Stimulated activated naive B cell treated with anti-CD40 and anti-IgM and Interleukin-4, amounts not matched to agents 10 μg/mL and 1 μg/mL and 100 μg/mL, for 72 hours (primary cell): Measurements from ENCODE around the gene LYRM4.
"Not testable (repeated sequence)": the region's sequence is repeated elsewhere in the genome, so short reads cannot be mapped to it uniquely, and the experiment has no call there.

Source experiments
- ATAC-seq, 2 donors: fragments of 150-1000 bp; cut with Tn5 transposase; replicated peaks; 2 replicates each; pipeline ENCODE4 v1.10.0; 2021; ENCODE audit warnings: moderate library complexity in 1 of 2
- DNase-seq: peaks from one replicate; pipeline ENCODE4 v3.0.0; 2021
- H3K27ac Mint-ChIP-seq: one replicate; pipeline ENCODE4 v1.8.0; 2022; ENCODE audit warnings: mild to moderate bottlenecking, mixed read lengths
- H3K27me3 Mint-ChIP-seq, 2 donors: one replicate each; pipeline ENCODE4 v1.8.0; 2022; ENCODE audit warnings: mixed read lengths in 2 of 2
- H3K36me3 Mint-ChIP-seq, 2 donors: one replicate each; pipeline ENCODE4 v1.8.0; 2022; ENCODE audit warnings: mixed read lengths in 2 of 2, mild to moderate bottlenecking in 1 of 2
- H3K4me1 Mint-ChIP-seq, 2 donors: one replicate each; pipeline ENCODE4 v1.8.0; 2022; ENCODE audit warnings: mixed read lengths in 2 of 2, mild to moderate bottlenecking in 1 of 2
- H3K4me3 Mint-ChIP-seq, 2 donors: one replicate each; pipeline ENCODE4 v1.8.0; 2022; ENCODE audit warnings: mild to moderate bottlenecking in 2 of 2, mixed read lengths in 2 of 2, moderate library complexity in 1 of 2
- H3K9me3 Mint-ChIP-seq, 2 donors: one replicate each; pipeline ENCODE4 v1.8.0; 2022; ENCODE audit warnings: mixed read lengths in 2 of 2, mild to moderate bottlenecking in 1 of 2

The LYRM4 gene

GRCh38 chr6:5123296-5124143 lies 137.2 kb downstream of the LYRM4 start:
- H3K27me3 Mint-ChIP-seq: no peaks in the 10 kb centered on the region
- no peak for DNase-seq
- peaks cover under 1 to 2% of the 10 kb centered on the region in 2 donors for H3K4me1 Mint-ChIP-seq
- peaks cover 12 to 28% of the 10 kb centered on the region in 2 donors for H3K36me3 Mint-ChIP-seq
- no peak for ATAC-seq
- H3K4me3 Mint-ChIP-seq: no peak overlapping the region
- no peak overlapping the region for H3K27ac Mint-ChIP-seq
- H3K9me3 Mint-ChIP-seq: no peaks in the 10 kb centered on the region

DNA sequence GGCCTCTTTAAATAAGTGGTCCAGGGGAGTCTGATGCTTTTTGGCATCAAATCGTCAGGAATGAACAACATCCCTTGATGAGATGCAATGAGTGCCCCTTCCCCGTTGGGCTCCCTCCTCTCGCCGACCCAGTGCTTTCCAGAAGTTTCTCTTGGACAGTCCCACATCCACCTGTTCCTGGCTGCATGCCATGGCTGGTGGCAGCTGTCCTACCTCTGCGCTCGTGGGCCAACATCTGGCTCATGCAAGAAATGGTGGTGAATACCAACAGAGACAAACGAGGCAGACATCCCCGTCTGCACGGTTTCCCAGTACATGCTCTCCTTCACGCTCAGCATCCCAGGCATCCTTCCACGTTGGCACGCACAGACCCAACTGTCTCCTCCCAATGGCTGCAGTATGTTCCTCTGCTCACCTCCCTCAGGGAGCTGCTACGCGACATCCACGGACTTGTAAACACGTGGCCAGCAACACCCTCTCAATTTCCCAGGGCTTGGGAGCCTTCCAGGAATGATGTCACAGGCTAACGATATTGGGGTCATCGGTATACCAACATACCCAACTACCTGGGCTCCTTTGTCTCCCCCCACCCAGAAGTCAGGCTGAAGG lies 138.1 kb downstream of the LYRM4 start:
- Mint-ChIP-seq H3K9me3 (no peaks in the 10 kb centered on the region), H3K27me3 (no peaks in the 10 kb centered on the region), H3K27ac (no peak overlapping the region), H3K4me3 (no peak overlapping the region), H3K36me3 (peaks cover 14 to 31% of the 10 kb centered on the region in 2 donors), H3K4me1 (no peaks in the 10 kb centered on the region)
- DNase-seq (no peak), ATAC-seq (no peak)

DNA sequence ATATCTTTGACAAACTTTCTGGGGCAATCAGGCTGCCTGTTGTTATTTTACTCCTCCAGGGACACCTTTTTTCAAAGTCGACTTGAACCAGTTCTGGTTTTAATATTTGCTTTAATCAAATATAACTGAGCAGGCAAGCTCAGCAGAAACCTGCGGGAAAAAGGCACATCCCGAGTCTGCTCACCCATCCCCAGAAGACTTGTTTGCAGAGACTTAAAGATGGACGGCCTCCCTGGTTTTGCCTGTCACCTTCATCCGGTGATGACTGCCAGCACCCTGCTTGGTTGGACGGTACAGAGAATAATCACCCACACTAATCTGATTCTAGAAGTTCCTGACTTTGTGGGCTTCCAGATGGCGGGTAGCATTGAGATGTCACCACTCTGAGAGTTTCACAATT lies 138.8 kb downstream of the LYRM4 start:
- no peak overlapping the region for H3K27ac Mint-ChIP-seq
- no peak overlapping the region for H3K4me3 Mint-ChIP-seq
- DNase-seq (no peak), ATAC-seq (no peak)
- H3K9me3 Mint-ChIP-seq: no peaks in the 10 kb centered on the region
- H3K27me3 Mint-ChIP-seq: no peaks in the 10 kb centered on the region
- H3K4me1 Mint-ChIP-seq: no peaks in the 10 kb centered on the region
- H3K36me3 Mint-ChIP-seq: peaks cover 14 to 37% of the 10 kb centered on the region in 2 donors

DNA sequence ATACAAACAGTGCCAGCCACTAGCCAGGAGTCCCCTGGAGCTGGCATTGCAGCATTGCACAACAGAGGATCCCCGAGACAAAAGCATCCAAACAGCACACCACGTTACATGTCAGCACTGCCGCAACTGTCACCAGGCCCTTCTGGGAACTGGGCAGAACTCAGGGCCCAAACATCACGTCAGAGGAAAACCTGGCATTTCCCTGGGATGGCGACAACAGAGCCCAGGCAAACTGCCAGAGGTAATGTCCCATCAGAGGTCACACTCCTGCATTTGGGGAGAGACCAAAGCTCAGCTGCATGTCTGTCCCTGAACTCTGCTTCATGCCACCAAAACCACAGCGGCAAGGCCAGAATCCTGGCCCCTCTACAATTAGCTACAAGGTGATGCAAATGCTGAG lies 139.3 kb downstream of the LYRM4 start:
- Mint-ChIP-seq H3K9me3 (no peaks in the 10 kb centered on the region), H3K4me1 (no peaks in the 10 kb centered on the region), H3K27me3 (no peaks in the 10 kb centered on the region), H3K36me3 (peaks cover 14 to 35% of the 10 kb centered on the region in 2 donors), H3K4me3 (no peak overlapping the region), H3K27ac (no peak overlapping the region)
- no peak for ATAC-seq
- DNase-seq: no peak

DNA sequence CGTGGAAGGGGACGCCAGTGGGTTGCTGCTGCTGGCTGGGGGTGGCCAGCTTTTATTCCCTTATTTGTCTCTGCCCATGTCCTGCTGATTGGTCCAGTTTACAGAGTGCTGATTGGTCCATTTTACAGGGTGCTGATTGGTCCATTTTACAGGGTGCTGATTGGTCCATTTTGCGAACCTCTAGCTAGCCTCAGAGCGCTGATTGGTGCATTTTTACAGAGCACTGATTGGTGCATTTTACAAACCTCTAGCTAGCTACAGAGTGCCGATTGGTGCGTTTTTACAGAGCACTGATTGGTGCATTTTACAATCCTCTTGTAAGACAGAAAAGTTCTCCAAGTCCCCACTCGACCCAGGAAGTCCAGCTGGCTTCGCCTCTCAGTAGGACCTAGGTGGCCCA lies 140.2 kb downstream of the LYRM4 start:
- not testable (repeated sequence) for H3K4me1 Mint-ChIP-seq, H3K9me3 Mint-ChIP-seq, ATAC-seq, H3K4me3 Mint-ChIP-seq, H3K27ac Mint-ChIP-seq, H3K27me3 Mint-ChIP-seq, DNase-seq
- peaks cover 14 to 35% of the 10 kb centered on the region in 2 donors for H3K36me3 Mint-ChIP-seq

DNA sequence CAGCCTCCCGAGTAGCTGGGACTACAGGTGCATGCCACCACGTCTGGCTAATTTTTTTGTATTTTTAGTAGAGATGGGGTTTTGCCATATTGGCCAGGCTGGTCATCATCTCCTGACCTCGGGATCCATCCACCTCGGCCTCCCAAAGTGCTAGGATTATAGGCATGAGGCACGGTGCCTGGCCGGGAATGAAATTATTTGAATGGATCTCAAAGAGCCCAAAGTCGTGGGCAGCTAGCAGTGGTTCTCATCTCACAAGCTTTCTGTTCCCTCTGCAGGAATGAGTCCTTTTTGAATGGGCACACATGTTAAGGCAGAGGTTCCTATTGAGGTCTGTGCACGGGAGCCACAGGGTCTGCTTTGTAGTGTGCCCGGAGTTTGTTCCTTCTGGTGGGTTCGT lies 140.7 kb downstream of the LYRM4 start:
- H3K9me3 Mint-ChIP-seq: no peaks in the 10 kb centered on the region
- no peak overlapping the region for H3K4me3 Mint-ChIP-seq
- no peak overlapping the region for H3K27ac Mint-ChIP-seq
- no peaks in the 10 kb centered on the region for H3K4me1 Mint-ChIP-seq
- H3K36me3 Mint-ChIP-seq: peaks cover 12 to 31% of the 10 kb centered on the region in 2 donors
- DNase-seq: no peak
- H3K27me3 Mint-ChIP-seq: no peaks in the 10 kb centered on the region
- ATAC-seq: no peak

DNA sequence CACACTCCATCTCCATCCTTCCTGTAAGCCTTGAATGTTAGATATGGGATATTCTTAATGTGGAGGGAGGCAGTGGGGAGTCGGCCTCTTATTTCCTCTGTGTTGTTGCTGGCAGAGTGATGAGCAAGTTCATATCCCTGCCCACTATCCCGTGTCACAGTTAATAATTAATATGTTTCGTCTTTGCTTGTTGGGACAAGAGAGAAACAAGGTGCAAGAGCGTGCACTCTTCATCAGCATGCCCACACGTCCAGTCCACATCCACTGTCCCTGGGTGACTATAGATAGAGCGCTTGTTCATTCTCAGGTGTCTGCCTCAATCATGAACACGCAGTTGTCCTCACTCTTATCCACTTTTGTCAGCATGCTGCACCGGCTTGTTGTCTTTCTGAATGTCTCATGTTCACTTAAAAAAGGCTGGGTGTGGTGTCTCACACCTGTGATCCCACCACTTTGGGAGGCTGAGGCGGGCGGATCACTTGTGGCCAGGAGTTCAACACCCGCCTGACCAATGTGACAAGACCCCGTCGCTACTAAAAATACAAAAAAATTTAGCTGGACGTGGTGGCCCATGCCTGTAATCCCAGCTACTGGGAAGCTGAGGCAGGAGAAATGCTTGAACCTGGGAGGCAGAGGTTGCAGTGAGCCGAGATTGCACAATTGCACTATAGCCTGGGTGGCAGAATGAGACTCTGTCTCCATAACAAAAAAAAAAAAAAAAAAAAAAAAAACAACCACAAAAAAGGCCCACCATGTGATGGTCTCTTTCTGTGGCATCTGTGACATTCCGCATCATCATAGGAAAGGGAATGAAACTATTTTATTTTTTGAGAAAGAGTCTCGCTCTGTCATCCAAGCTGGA lies 141.4 kb downstream of the LYRM4 start:
- Mint-ChIP-seq H3K36me3 (peaks cover 11 to 28% of the 10 kb centered on the region in 2 donors), H3K27me3 (no peaks in the 10 kb centered on the region), H3K4me1 (no peaks in the 10 kb centered on the region), H3K9me3 (no peaks in the 10 kb centered on the region), H3K4me3 (no peak overlapping the region), H3K27ac (no peak overlapping the region)
- ATAC-seq (no peak), DNase-seq (no peak)

DNA sequence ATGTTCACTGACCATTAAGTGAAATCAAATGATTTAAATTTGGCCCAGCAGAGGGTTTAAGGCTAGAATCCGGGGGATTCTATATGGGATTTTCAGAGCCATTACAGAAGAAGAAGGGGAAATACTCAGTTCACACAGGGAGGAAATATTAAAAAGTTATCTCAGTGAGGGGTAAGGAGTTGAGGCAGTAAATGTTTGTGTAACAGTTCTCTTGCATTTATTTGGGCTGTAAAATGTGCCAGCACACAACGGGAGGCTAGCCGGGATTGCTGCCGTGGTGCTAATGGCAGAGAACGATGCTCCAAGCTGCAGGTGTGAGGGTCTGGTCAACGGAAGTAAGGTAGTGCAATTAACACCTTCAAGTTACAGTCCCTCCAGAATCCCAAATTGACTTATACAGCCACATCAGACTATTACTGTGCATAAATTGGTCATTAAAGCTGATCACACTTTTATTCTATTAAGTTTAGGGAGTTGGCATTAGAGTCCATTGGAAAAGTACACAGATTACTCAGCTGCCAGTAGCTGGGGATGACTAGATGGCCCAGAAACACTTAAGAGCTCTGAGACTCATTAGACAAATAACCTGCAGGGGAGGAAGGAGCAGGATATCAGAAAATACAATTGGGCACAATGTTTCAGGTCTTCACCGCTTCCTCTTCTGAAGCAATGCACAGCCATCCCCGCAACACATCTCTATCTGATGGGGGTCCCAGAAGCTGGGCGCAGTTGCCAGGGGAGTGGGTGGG lies 144.3 kb downstream of the LYRM4 start:
- H3K4me3 Mint-ChIP-seq: no peak overlapping the region
- H3K9me3 Mint-ChIP-seq: no peaks in the 10 kb centered on the region
- ATAC-seq (no peak), DNase-seq (no peak)
- peaks cover 15 to 43% of the 10 kb centered on the region in 2 donors for H3K36me3 Mint-ChIP-seq
- H3K4me1 Mint-ChIP-seq: peaks cover 0 to 5% of the 10 kb centered on the region in 2 donors
- no peak overlapping the region for H3K27ac Mint-ChIP-seq
- no peaks in the 10 kb centered on the region for H3K27me3 Mint-ChIP-seq

DNA sequence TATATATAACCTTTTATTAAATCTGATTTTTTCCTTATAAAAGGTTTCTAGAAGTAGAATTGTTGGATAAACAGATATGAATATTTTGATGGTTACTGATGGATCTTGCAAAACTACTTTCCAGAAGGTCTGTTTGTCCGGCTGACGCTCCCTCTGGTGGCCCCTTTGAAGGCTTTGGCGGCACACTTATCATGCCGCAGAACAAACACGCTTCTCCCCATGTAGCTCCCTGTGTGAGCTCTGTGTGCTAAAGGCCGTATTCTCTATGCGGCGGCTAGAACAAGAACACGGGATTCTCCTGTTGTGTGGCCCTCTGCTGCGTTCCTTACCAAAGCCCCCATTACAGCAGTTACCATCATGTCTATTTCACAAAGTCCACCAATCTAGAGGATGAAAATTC lies 145.6 kb downstream of the LYRM4 start:
- Mint-ChIP-seq H3K9me3 (no peaks in the 10 kb centered on the region), H3K36me3 (peaks cover 17 to 49% of the 10 kb centered on the region in 2 donors)
- DNase-seq: no peak

GRCh38 chr6:5113096-5113495 lies 147.7 kb downstream of the LYRM4 start:
- peaks cover 17 to 58% of the 10 kb centered on the region in 2 donors for H3K36me3 Mint-ChIP-seq
- peaks cover 0 to 5% of the 10 kb centered on the region in 2 donors for H3K4me1 Mint-ChIP-seq
- no peak for DNase-seq
- H3K27ac Mint-ChIP-seq: no peak overlapping the region
- no peaks in the 10 kb centered on the region for H3K9me3 Mint-ChIP-seq
- no peaks in the 10 kb centered on the region for H3K27me3 Mint-ChIP-seq
- no peak overlapping the region for H3K4me3 Mint-ChIP-seq
- no peak for ATAC-seq

More for the DNA sequence above, 145.6 kb downstream of the LYRM4 start:
- Mint-ChIP-seq H3K4me1 (peaks cover 0 to 5% of the 10 kb centered on the region in 2 donors), H3K4me3 (no peak overlapping the region), H3K27me3 (no peaks in the 10 kb centered on the region), H3K27ac (no peak overlapping the region)
- ATAC-seq: no peak

DNA sequence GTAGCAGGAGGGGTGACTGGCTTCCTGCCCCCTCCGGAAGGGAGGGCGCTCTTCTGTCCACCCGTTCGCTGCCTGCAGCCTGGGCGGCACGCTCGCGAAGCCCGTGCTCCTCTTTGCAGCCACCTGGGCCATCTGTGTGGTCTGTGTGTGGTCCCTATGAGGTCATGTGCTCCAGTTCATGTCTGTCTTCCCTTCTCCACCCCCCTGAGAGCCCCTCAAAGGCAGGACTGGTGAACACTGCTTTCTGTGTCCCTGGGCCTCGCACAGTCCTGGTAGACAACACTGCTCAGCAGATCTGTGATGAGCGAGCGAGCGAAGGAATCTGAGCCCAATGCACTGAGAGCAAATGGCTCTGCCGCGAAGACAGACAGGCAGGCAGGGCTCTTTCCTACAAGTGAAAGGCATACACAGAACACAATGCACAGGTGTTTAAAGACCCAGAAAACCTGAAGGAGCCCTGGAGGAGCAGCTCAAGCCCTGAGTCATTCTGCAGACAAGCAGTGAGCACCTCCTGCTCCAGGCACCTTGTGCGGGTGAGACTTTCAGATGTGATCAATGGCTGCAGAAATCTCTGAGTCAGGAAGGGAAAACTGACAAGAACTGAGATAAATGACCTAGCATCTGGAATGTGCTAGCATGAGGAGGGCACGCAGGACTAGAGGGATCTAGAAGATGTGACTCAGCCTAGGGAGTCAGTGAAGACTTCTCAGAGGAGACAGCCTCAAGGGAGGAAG lies 148.5 kb downstream of the LYRM4 start:
- Mint-ChIP-seq H3K27ac (no peak overlapping the region), H3K4me1 (peaks cover 0 to 5% of the 10 kb centered on the region in 2 donors), H3K36me3 (peaks cover 17 to 53% of the 10 kb centered on the region in 2 donors), H3K27me3 (no peaks in the 10 kb centered on the region), H3K9me3 (no peaks in the 10 kb centered on the region), H3K4me3 (no peak overlapping the region)
- ATAC-seq (no peak), DNase-seq (no peak)

GRCh38 chr6:5111626-5112025 lies 149.1 kb downstream of the LYRM4 start:
- H3K4me1 Mint-ChIP-seq: peaks cover 0 to 5% of the 10 kb centered on the region in 2 donors
- ATAC-seq (no peak), DNase-seq (no peak)
- H3K9me3 Mint-ChIP-seq: no peaks in the 10 kb centered on the region
- H3K36me3 Mint-ChIP-seq: peaks cover 17 to 55% of the 10 kb centered on the region in 2 donors
- no peak overlapping the region for H3K4me3 Mint-ChIP-seq
- no peaks in the 10 kb centered on the region for H3K27me3 Mint-ChIP-seq
- H3K27ac Mint-ChIP-seq: no peak overlapping the region

- Mint-ChIP-seq H3K36me3 (peaks cover 18 to 60% of the 10 kb centered on the region in 2 donors), H3K27ac (no peak overlapping the region), H3K4me3 (no peak overlapping the region), H3K27me3 (no peaks in the 10 kb centered on the region), H3K4me1 (peaks cover 0 to 5% of the 10 kb centered on the region in 2 donors), H3K9me3 (no peaks in the 10 kb centered on the region)
- ATAC-seq: no peak
- DNase-seq: no peak
Measured at GRCh38 chr6:5110246-5110645, 150.5 kb downstream of the LYRM4 start.
